ENCODE measurements around the gene DNAI1.
"Not testable (repeated sequence)": the region's sequence is repeated elsewhere in the genome, so short reads cannot be mapped to it uniquely, and the experiment has no call there.

The DNAI1 gene

GRCh38 chr9:34458013-34458958 is at the start of gene DNAI1, which contains the start of gene FAM219A:
Gene DNAI1, plus strand, starts transcription at chr9:34458805. Its CDS starts 201 bp downstream, at chr9:34459006.
Gene FAM219A, minus strand, starts transcription at chr9:34458570. Its CDS starts 307 bp downstream, at chr9:34458263.
- peak; percentile 98 for DNase-seq

- no peak for DNase-seq
Measured at GRCh38 chr9:34409154-34409553, 49.5 kb upstream of the DNAI1 start.

DNA sequence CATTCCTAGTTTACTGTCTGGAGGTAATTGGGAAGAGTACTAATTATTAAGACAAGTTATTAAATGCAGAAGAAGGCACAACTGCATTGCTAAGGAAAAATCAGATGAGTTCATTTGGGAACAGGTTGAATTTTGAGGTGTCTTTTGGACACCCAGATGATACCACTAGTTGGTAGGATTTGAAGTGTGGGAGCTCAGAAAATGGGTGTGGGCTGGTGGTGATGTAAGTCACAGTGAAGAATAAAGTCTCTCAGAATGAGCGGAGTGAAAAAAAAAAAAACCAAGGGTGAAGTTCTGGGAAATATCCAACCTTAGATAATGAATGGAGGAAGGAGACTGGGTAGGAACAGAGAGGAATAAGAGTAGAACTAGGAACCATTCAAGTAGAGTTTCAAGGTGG is 46.3 kb upstream of the DNAI1 start:
- DNase-seq, result no peak

DNA sequence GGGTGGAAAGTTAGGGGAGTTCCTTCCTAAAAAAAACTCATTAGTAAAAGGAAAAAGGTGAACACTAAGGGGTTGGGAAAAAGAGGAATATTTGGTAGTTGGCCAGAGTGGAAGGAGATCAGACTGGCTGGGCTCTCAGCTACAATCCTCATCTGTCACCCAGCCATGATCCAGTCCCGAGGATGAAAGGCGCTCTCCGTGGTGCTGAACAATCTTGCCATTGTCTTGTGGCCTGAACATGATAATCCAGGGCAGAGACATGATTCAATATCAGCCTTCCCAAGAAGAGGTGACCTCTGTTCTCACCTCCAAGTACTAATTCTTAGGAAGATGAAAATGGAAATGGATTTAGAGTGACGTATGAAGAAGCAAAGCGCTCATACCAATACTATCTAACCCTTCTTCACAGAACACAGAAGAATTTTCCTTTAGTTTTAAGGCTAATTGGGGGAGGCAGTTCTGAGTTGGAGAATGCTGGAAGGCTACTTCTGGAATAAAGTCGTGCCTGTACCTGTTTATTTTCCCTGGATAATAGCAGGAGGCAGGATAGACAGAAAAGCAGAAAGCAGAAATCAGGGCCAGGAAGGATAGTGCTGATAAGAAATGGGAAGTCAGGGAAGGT is 45.3 kb upstream of the DNAI1 start:
- no peak for DNase-seq

- peak; percentile 79 for DNase-seq
Measured at GRCh38 chr9:34417734-34418133, 40.9 kb upstream of the DNAI1 start.

- DNase-seq, result no peak
Measured at GRCh38 chr9:34419716-34420504, 38.7 kb upstream of the DNAI1 start.

GRCh38 chr9:34426347-34427074 is 32.1 kb upstream of the DNAI1 start:
- no peak for DNase-seq

- DNase-seq, result peak; percentile 44
Measured at GRCh38 chr9:34428325-34428958, 30.2 kb upstream of the DNAI1 start.

DNA sequence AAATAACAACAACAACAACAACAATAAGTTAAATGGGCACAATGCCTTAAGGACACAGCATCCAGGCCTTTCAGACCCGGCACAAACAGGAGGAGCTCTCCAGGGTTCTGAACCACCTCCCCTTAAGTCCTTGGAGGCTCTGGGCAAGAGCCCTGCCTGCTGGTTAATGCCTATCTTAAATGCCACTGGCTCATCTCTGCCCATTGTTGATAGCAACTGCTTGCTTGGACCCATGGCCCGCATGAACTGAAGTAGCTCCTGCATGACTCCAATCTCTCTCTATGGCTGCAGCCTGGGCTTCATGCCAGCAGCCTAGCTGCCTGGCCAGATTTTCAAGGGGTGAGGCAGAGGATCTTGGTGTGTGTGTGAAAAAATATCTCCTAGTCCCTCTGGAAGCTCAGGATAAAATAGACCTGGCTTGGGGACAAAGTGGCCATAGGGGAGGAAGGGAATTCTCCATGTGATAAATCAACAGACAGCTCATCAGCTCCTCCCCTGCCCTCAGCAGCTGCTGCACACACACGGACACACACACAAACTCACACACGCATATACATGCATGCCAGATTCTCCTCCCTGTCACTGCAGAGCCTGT is 27.7 kb upstream of the DNAI1 start:
- peak; percentile 77 for DNase-seq

GRCh38 chr9:34431667-34432066 is 26.9 kb upstream of the DNAI1 start:
- DNase-seq, result no peak

- peak; percentile 64 for DNase-seq
Measured at GRCh38 chr9:34437006-34437925, 21.3 kb upstream of the DNAI1 start.

DNA sequence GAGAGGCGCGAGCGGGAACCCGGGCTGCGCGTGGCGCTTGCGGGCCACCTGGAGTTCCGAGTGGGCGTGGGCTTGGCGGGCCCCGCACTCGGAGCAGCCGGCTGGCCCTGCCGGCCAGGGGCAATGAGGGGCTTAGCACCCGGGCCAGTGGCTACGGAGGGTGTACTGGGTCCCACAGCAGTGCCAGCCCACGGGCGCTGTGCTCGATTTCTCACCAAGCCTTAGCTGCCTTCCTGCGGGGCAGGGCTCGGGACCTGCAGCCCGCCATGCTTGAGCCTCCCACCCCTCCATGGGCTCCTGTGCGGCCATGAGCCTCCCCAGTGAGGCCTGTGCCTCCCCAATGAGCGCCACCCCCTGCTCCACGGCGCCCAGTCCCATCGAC is 20.7 kb upstream of the DNAI1 start:
- not testable (repeated sequence) for DNase-seq

DNA sequence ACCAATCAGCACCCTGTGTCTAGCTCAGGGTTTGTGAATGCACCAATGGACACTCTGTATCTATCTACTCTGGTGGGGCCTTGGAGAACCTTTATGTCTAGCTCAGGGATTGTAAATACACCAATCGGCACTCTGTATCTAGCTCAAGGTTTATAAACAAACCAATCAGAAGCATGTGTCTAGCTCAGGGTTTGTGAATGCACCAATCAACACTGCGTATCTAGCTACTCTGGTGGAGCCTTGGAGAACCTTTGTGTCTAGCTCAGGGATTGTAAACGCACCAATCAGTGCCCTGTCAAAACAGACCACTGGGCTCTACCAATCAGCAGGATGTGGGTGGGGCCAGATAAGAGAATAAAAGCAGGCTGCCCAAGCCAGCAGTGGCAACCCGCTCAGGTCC is 20.1 kb upstream of the DNAI1 start:
- DNase-seq, result not testable (repeated sequence)

DNA sequence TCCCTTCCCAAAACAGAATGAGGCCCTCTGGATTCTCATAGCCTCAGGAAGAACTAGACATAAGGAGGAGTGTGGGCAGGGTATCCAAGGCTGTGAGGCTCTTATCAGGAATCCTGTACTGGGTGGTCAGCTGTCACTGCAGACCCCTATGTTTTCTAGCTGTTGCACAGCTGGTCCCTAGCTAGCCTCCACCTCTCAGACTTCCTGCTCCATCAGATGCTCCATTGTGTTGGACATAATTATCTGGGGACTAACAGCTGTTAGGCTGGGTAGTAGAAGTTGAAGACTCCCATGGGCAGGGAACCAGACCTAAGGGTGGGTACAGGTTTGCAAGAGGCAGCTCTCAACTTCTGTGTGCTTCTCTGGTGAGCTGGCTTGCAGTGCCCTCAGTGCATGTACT is 18.6 kb upstream of the DNAI1 start:
- DNase-seq, result no peak

DNA sequence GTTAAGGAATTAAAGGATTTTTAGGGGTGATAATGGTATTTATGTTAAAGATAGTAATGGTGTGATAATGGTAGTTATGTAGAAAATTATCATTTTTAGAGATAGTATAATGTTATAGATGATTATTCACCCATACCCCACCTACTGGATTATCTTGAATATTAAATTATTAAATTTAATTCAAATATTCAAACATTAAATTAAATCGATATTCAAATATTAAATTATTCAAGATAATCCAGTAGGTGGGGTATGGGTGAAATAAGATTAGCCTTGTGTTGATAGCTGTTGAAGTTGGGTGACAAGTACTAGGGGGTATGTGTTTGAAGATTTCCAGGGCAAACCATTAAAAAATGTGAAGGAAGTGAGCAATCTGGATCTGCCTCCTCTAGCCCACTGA is 15.8 kb upstream of the DNAI1 start:
- no peak for DNase-seq

DNA sequence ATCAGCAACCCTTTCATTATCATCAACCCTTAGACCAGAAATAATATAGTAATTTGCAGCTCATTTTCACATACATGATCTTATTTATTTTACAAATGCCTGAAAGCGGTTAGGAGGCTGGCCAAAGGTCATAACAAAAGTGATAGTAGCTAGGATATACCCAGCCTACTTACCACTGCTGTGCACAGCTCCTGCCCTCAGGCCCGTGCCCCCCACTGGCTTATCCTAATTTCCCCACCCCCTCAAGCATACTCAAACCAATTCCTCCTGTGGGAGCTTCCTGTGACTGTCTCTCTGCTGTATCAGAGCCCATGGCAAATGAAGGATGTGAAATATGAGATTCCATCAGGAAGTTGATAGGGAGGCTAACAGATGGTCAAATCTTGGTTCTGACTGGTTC is 15.1 kb upstream of the DNAI1 start:
- no peak for DNase-seq

DNA sequence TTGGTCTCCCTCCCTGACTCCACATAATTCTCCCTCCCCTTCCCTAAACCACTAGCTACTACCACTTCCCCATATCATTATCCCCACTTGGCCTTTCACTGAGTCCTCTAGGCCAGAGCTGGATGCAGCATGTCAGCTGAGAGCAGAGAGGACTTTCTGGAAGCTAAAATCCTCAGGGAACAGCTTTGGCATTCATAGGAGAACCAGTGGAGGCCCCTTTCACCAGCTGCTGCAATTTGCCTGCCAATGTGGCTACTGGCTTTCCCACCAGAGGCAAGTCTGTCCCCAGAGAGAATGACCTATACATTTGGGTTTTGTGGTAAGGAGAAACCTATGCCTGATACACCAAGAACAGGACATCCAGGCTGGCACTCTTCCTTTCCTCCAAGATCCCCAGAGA is 14.6 kb upstream of the DNAI1 start:
- DNase-seq, result no peak

DNA sequence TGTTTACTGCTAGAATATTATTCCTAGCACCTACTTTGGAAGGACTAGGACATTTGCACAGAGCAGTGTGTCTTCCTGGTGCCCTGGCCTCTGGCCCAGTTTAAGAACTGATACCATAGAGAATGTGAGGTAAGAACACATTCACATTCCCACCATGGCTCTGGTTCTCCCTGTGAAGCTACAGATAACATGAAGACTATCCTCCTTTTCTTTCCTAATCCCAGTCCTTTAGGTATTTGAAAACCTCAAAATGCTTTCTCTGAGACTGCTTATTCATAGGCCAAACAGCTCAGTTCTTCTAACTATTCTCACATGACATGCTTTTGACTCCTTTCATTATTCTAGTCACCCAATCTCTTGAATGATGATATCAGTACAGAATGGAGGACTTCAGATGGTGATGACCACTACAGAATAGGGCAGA is 12.1 kb upstream of the DNAI1 start:
- no peak for DNase-seq

- no peak for DNase-seq
Measured at GRCh38 chr9:34446951-34447350, 11.7 kb upstream of the DNAI1 start.

DNA sequence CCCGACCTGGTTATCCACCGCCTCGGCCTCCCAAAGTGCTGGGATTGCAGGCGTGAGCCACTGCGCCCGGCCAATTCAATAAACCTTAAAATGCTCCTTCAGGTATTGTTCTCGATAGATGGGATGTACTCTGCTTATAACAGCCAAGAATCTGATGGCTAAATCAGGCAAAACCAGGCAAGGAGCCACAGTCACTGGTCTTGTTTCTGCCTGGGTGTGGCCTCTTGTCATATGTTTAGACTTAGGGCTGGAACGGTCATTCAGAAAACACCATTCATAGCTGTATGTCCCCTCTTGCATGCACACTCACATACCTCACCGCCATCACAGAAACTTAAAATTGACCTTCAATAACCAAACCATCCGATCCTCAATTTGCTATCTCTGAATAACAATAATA is 8.0 kb upstream of the DNAI1 start:
- DNase-seq, result no peak

GRCh38 chr9:34451135-34451534 is 7.5 kb upstream of the DNAI1 start:
- no peak for DNase-seq

Data from COR-L47 (cell line).